Panc1 (cell line): ENCODE data around the gene CCR1. TPM values are rescaled to one million over a fixed set of nuclear protein-coding genes. Genes with fewer than 3 reads are reported as not detected.

Experiments
- ATAC-seq: fragments of 200-7000 bp; cut with Tn5 transposase; 2 replicates; pipeline ENCODE4 v1.9.1; 2020; ENCODE audit warnings: mild to moderate bottlenecking, moderate library complexity
- BruUV-seq: library from RNA; stranded (reverse); fragments of 400-500 nt; replicated peaks from 2 replicates; lab custom pipeline; 2021; lab: Mats Ljungman, UMichigan
- CTCF ChIA-PET: fragments of 300-600 bp; sonication (Branson Sonifier 250); formaldehyde crosslinking; loops from one replicate; lab custom pipeline; 2022; ENCODE audit warnings: antibody characterized with exemption; lab: Charles Lee
- POLR2A ChIA-PET: fragments of 300-600 bp; sonication (Branson Sonifier 250); formaldehyde crosslinking; loops from one replicate; lab custom pipeline; 2022; ENCODE audit warnings: antibody characterized with exemption; lab: Charles Lee
- DNase-seq: peaks from one replicate; pipeline ENCODE4 v3.0.0-alpha.2; 2010; ENCODE audit warnings: low read depth, low spot score
- H3K27ac ChIP-seq: 2 replicates; pipeline ENCODE4 v1.5.1; 2011; ENCODE audit warnings: mild to moderate bottlenecking, low read length, inconsistent platforms
- H3K27me3 ChIP-seq: fragments of 200-500 bp; sonication (Bioruptor generic); 2 replicates; pipeline ENCODE4 v1.6.0; 2014; ENCODE audit warnings: low read length, inconsistent platforms; ENCODE audit not compliant: control insufficient read depth, insufficient read depth
- H3K36me3 ChIP-seq: fragments of 200-500 bp; sonication (Bioruptor generic); 2 replicates; pipeline ENCODE4 v1.5.1; 2014; ENCODE audit warnings: inconsistent platforms, mild to moderate bottlenecking, low read length, moderate library complexity; ENCODE audit not compliant: control insufficient read depth, insufficient read depth
- H3K4me1 ChIP-seq: 2 replicates; pipeline ENCODE4 v1.5.1; 2011; ENCODE audit warnings: inconsistent platforms, mild to moderate bottlenecking, low read length, moderate library complexity; ENCODE audit not compliant: control insufficient read depth, insufficient read depth
- H3K4me3 ChIP-seq, 2 experiments: 2 replicates each; pipeline ENCODE4 v1.5.1; 2011 to 2012; ENCODE audit warnings: low read depth in 2 of 2, low read length in 2 of 2, mild to moderate bottlenecking in 2 of 2, inconsistent platforms in 1 of 2, moderate library complexity in 1 of 2
- H3K9me3 ChIP-seq: fragments of 200-500 bp; sonication (Bioruptor generic); 2 replicates; pipeline ENCODE4 v1.5.1; 2014; ENCODE audit warnings: low read depth, mild to moderate bottlenecking, inconsistent platforms, low read length, moderate library complexity; ENCODE audit not compliant: control insufficient read depth, insufficient read depth
- CTCF ChIP-seq: fragments of 450-650 bp; IDR thresholded peaks from 2 replicates; pipeline ENCODE4 v1.5.1; 2017; ENCODE audit warnings: mild to moderate bottlenecking
- POLR2AphosphoS5 ChIP-seq: IDR thresholded peaks from 2 replicates; pipeline ENCODE4 v1.6.1; 2012; ENCODE audit warnings: mild to moderate bottlenecking, low read depth, low read length, moderate library complexity
- REST ChIP-seq, 2 experiments: IDR thresholded peaks; 2 replicates each; pipeline ENCODE4 v1.6.1; 2011 to 2012; ENCODE audit warnings: low read depth in 2 of 2, control low read depth in 1 of 2, low read length in 1 of 2, mild to moderate bottlenecking in 1 of 2, moderate library complexity in 1 of 2; ENCODE audit not compliant: insufficient read depth in 1 of 2
- SIN3A ChIP-seq: IDR thresholded peaks from 2 replicates; pipeline ENCODE4 v1.6.1; 2012; ENCODE audit warnings: low read depth, mild to moderate bottlenecking, low read length, moderate library complexity, borderline replicate concordance; ENCODE audit not compliant: insufficient read depth
- TCF7L2 ChIP-seq: IDR thresholded peaks from 2 replicates; pipeline ENCODE4 v1.6.1; 2011; ENCODE audit warnings: mild to moderate bottlenecking, low read depth, low read length, inconsistent platforms
- in situ Hi-C: cut with HindIII; loops from 2 replicates; pipeline ENCODE4 v1.10.0; 2016; ENCODE audit warnings: low sequenced_read_pairs, low pct_unique_long_range_greater_than_20kb
- intact Hi-C: fragments of 100-400 bp; cut with micrococcal nuclease; formaldehyde crosslinking; loops from one replicate; pipeline ENCODE4 v1.10.0; 2022; ENCODE audit not compliant: unreplicated experiment
- total RNA-seq: library from RNA; stranded (reverse); gene quantifications from one replicate; pipeline ENCODE4 v1.2.1, GENCODE V29; 2021; ENCODE audit not compliant: unreplicated experiment

CCR1 gene
- total RNA-seq, 1 experiment from 2014 or later, result not detected

DNA sequence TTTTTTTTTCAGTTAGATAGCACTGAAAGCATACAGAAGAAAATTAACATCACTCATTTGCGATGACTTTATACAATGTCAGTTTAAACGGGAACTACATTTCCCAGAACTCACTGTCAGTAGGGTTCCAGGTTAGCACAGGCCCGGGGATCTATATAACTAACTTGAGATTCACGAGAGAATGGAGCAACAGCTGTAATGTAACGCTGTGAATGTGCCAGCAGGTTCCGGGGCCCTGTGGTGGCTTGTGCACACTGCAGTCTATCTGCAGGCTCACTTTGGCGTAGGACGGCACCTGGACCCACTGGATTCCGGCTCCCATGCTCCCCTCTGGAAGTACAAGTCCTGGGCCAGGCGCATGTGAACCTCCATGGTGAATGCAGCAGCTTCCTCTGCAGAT, 19.4 kb downstream of the CCR1 start:
- POLR2A ChIA-PET, result no interaction called here

GRCh38 chr3:46187876-46188275, 20.2 kb downstream of the CCR1 start:
- POLR2A ChIA-PET, result no interaction called here

More for the DNA sequence above, 19.4 kb downstream of the CCR1 start:
- no peaks in the 10 kb centered on the region for H3K27me3 ChIP-seq
- H3K36me3 ChIP-seq, result no peaks in the 10 kb centered on the region
- no peak for ATAC-seq
- CTCF ChIA-PET, result no interaction called here
- intact Hi-C loops, result no loop called here
- no peak for DNase-seq
- BruUV-seq, result no TSS peak
- no peak overlapping the region for H3K4me3 ChIP-seq
- H3K4me1 ChIP-seq, result no peaks in the 10 kb centered on the region
- H3K9me3 ChIP-seq, result no peaks in the 10 kb centered on the region
- in situ Hi-C loops, result no loop called here
- H3K27ac ChIP-seq, result no peak overlapping the region
- TF ChIP-seq REST (IDR thresholded peaks at IDR 0.05; ENCODE audit: insufficient read depth in 1 of 2, low read depth in 2 of 2, low read length in 1 of 2), result no peak
- no peak for TF ChIP-seq TCF7L2
- no peak for TF ChIP-seq POLR2AphosphoS5
- TF ChIP-seq CTCF, result no peak
- no peak for TF ChIP-seq SIN3A

More at GRCh38 chr3:46187876-46188275, 20.2 kb downstream of the CCR1 start:
- DNase-seq, result no peak
- in situ Hi-C loops (no loop called here), intact Hi-C loops (no loop called here)
- TF ChIP-seq CTCF, result no peak
- no peak for ATAC-seq
- H3K27ac ChIP-seq, result no peak overlapping the region
- CTCF ChIA-PET, result no interaction called here
- no peaks in the 10 kb centered on the region for H3K36me3 ChIP-seq
- no peaks in the 10 kb centered on the region for H3K4me1 ChIP-seq
- no peaks in the 10 kb centered on the region for H3K27me3 ChIP-seq
- no peaks in the 10 kb centered on the region for H3K9me3 ChIP-seq
- no TSS peak for BruUV-seq
- no peak overlapping the region for H3K4me3 ChIP-seq
